ENCODE measurements around the gene PHAX.
"Not testable (repeated sequence)": the region's sequence is repeated elsewhere in the genome, so short reads cannot be mapped to it uniquely, and the experiment has no call there.

The PHAX gene

DNA sequence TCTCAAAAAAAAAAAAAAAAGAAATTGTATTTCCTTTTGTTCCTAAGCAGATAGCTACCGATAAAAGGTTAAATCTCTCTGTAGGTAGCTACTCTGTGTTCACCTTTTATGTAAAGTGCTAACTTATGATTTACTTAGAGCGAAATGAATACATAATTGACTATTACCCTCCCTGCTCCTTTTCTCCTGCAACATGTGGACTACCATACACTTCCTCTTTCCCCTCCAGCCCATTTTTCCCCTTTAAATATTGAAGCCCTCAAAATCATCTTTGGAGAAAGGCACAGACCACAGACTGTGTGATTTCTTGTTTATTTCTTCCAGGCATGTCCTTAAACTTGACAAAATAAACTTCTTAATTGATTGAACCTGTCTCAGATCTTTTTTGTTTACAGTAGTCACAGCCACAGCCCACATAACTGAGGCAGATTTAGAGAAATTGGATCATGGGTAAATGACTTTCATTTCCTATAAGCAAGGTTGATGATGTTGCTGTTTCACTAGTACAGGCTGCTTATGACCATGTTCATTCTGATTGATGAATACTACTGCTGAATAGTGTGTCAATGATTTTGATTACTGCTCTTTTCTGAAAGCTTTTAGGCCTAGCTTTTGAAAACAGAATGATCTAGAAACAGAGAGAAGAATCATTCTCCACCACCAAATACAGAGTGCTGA, 59.2 kb downstream of the PHAX start:
- Mint-ChIP-seq H3K27ac (no peak overlapping the region), H3K36me3 (ENCODE audit: low read depth) (no peaks in the 10 kb centered on the region), H3K4me3 (no peak overlapping the region), H3K9me3 (no peaks in the 10 kb centered on the region), H3K4me1 (ENCODE audit: low read depth) (no peaks in the 10 kb centered on the region), H3K27me3 (peaks cover 2% of the 10 kb centered on the region)

DNA sequence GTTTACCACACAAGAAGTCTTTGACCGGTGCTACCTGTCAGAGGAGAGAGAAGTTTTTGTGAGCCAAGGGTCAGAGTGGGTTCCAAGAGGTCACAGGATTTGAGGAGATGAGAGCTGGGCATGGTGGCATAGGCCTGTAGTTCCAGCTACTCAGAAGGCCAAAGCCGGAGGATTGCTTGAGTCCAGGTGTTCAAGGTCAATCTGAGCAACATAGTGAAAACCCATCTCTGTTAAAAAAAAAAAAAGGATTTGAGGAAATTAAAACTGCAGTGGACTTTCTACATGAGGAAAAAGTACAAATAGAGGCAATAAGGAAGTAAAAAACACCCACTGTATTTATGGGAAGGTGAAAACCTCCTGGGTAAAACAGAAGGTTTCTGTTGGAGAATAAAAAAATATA, 63.8 kb downstream of the PHAX start:
- no peaks in the 10 kb centered on the region for H3K9me3 Mint-ChIP-seq

DNA sequence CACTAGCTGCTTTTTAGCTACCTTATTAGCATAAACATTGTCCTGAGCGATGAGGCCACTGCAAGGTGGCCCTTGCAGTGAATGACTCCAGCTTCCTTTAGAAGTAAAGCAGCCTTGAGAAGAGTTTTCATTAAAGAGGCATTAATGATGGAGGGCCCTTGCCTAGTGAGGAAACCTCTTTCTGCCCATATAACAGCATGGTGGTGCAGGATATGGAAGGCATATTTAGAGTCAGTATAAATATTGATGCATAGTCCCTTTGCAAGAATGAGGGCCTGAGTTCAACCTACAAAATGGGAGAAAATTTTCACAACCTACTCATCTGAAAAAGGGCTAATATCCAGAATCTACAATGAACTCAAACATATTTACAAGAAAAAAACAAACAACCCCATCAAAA, 69.4 kb downstream of the PHAX start:
- not testable (repeated sequence) for H3K9me3 Mint-ChIP-seq; H3K27ac Mint-ChIP-seq; H3K36me3 Mint-ChIP-seq (ENCODE audit: low read depth); H3K4me1 Mint-ChIP-seq (ENCODE audit: low read depth); H3K27me3 Mint-ChIP-seq; H3K4me3 Mint-ChIP-seq

More for the DNA sequence above, 63.8 kb downstream of the PHAX start:
- Mint-ChIP-seq H3K4me3 (no peak overlapping the region), H3K36me3 (ENCODE audit: low read depth) (no peaks in the 10 kb centered on the region), H3K4me1 (ENCODE audit: low read depth) (no peaks in the 10 kb centered on the region), H3K27me3 (no peaks in the 10 kb centered on the region), H3K27ac (no peak overlapping the region)

DNA sequence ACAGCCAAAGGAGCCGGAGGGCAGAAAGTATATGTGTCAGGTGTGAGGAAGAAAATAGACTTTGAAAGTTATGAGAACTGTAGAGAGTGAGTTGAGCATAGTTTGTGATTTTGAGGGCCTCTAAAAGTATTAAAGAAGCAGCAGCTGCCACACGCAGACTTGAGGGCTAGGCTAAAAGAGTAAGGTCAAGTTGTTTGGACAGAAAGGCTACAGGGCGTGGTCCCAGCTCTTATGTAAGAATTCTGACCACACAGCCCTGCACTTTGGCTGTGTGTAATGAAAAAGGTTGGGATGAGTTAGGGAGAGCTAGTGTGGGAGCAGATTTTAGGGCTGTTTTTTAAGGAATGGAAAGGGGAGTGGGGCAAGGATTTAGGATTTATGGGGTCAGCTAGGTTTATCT, 70.9 kb downstream of the PHAX start:
- H3K4me3 Mint-ChIP-seq; H3K27me3 Mint-ChIP-seq; H3K9me3 Mint-ChIP-seq; H3K36me3 Mint-ChIP-seq (ENCODE audit: low read depth); H3K4me1 Mint-ChIP-seq (ENCODE audit: low read depth); H3K27ac Mint-ChIP-seq: not testable (repeated sequence)

DNA sequence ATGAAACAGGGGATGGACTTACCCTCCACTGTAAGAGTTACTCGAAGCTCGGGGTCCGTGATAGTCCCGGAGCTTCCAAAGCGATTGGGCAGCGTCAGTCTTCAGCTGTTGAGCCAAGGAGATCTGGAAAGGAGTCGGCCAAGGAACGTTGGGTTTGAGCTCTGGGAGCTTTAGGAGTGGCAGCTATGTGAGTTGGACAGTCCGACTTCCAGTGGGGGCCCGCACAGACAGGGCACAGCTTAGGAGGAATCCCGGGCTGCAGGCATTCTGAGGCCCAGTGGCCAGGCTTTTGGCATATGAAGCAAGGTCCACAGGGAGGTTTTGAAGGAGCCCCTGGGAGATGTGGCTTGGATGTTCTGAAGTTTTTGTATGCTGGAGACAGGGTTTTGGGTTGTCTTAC, 72.7 kb downstream of the PHAX start:
- H3K4me1 Mint-ChIP-seq (ENCODE audit: low read depth): peaks cover 4% of the 10 kb centered on the region
- H3K27me3 Mint-ChIP-seq: no peaks in the 10 kb centered on the region
- H3K27ac Mint-ChIP-seq: no peak overlapping the region
- H3K36me3 Mint-ChIP-seq (ENCODE audit: low read depth): no peaks in the 10 kb centered on the region
- no peaks in the 10 kb centered on the region for H3K9me3 Mint-ChIP-seq
- no peak overlapping the region for H3K4me3 Mint-ChIP-seq

DNA sequence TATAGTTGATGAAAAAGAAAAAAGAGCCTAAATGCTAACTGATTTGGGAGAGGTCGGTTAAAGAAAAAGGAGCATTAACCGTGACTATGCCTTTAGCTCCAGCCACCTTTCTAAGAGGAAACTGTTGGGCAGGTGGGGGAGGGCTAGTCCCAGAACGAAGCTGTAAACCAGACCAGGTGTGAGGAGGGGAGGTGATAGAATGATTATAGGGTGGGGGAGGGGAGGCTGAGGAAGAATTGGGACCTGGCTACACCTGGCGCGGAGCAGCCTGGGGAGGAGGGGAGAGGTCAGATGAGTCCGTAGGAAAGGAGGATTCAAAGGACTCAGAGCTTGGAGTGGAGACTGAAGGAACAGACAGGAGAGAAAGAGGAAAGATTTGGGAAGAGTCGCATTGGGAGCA, 73.4 kb downstream of the PHAX start:
- Mint-ChIP-seq H3K4me1 (ENCODE audit: low read depth) (peaks cover 4% of the 10 kb centered on the region), H3K4me3 (no peak overlapping the region), H3K27me3 (no peaks in the 10 kb centered on the region), H3K9me3 (no peaks in the 10 kb centered on the region), H3K36me3 (ENCODE audit: low read depth) (no peaks in the 10 kb centered on the region), H3K27ac (no peak overlapping the region)

DNA sequence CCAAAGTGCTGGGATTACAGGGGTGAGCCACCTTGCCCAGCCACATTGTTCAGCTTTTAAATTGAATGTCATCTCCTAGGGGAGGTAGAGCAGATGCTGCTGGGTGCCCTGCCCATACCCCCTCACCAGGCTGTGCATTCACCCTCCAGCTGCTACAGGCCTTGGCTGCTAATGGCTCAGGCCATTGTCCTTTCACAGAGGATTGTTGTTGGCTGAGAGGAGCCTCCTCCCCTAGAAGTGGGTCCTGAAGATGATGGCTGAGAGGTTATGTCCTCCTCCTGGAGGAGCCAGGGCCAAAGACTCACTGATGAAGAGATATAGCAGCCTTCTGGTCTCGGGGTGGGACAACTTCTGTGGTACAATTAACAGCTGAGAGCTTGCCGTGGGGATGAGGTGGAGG, 74.6 kb downstream of the PHAX start:
- Mint-ChIP-seq H3K4me1 (ENCODE audit: low read depth) (peaks cover 4% of the 10 kb centered on the region), H3K27me3 (no peaks in the 10 kb centered on the region), H3K27ac (no peak overlapping the region), H3K4me3 (no peak overlapping the region), H3K9me3 (no peaks in the 10 kb centered on the region), H3K36me3 (ENCODE audit: low read depth) (no peaks in the 10 kb centered on the region)

DNA sequence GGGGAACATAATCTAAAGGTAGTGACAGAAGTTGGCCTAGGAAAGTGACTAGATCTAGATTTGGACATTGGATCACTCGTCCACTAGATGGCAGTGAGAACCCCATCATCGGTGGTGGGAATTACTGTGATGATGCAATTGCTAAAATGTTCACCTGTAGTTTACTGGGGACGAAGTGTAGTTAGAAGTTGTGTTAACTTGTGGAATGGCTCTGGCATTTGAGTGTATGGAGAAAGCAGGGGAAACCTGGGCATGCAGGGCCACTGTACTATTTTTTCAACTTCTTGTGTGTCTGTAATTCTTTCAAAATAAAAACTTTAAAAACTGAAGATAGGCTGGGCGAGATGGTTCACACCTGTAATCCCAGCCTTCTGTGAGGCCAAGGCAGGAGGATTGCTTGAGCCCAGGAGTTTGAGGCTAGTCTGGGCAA, 75.5 kb downstream of the PHAX start:
- H3K9me3 Mint-ChIP-seq: no peaks in the 10 kb centered on the region
- peaks cover 4% of the 10 kb centered on the region for H3K4me1 Mint-ChIP-seq (ENCODE audit: low read depth)

More for the DNA sequence above, 75.5 kb downstream of the PHAX start:
- Mint-ChIP-seq H3K4me3 (no peak overlapping the region), H3K27me3 (no peaks in the 10 kb centered on the region), H3K27ac (no peak overlapping the region), H3K36me3 (ENCODE audit: low read depth) (no peaks in the 10 kb centered on the region)

Measured in stimulated activated naive CD8-positive, alpha-beta T cell treated with anti-CD3 and anti-CD28 coated beads, Interleukin-15, Interleukin-2, amounts not matched to agents 100 ng/mL and 50 ng/mL, for 24 hours (primary cell).